HG02884 (cell line): ENCODE results near the gene CCR6.

ENCODE experiments used
- ATAC-seq: cut with Tn5 transposase; IDR thresholded peaks from one replicate; pipeline ENCODE4 v1.9.1; 2021; ENCODE audit warnings: mild to moderate bottlenecking, moderate library complexity; ENCODE audit not compliant: unreplicated experiment

Gene CCR6

DNA sequence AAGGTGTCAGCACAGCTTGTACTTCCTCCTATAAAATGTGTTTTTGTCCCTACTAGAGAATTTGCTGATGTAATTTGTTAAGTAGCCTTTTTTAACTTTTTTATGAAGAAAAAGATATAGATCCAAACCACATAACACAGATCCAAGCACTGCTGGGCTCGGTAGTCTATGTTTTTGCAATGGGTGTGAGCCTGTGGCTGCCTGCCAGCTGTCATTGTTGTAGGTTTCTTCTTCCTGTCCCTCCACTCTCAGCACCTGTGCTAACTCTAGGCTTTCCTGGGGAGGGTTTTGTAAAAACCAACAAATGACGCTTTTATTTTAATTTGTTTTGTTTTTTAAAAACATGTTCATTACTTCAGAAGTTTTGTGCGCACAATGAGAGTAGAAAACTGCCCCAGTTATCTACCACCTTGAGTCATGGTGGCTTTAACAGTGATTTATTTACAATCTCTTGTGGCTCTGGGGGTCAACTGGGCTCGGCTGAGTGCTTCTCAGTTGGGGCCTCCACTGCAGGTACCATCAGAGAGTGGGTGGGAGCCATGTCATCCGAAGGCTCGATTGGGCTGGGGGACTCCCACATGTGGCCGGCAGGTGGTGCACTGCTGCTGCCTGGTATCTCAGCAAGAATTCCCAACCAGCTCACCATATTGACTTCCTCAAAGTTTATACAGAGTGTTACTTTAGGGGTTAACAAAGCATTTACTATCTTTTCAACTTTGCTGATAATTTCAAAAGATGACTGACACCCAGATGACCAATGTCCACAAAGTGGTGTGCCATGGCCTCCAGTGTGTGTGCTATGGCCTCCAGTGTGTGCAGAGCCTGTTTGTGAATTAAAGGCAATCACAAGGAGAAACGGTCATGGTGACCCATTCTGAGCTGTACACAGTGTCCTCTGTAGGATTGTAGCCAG lies 3.0 kb upstream of the CCR6 start:
- ATAC-seq = no peak

DNA sequence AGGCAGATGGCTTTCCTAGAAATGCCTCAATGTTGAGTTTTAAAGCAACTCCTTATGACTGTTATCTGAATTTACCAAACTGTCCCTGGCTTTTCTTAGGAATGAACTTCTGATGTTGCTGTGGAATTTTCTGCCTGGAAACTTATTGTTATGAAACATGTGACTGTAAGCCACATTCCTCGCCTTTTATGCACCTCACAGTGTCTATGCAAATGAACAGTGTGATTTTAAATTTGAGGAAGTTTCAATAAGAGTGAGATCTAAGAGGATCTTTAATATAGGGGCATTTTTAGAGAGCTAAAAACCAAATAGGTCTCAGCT lies 2.4 kb upstream of the CCR6 start:
- ATAC-seq = no peak

GRCh38 chr6:167121335-167121841 lies 1.5 kb upstream of the CCR6 start:
- ATAC-seq = no peak

DNA sequence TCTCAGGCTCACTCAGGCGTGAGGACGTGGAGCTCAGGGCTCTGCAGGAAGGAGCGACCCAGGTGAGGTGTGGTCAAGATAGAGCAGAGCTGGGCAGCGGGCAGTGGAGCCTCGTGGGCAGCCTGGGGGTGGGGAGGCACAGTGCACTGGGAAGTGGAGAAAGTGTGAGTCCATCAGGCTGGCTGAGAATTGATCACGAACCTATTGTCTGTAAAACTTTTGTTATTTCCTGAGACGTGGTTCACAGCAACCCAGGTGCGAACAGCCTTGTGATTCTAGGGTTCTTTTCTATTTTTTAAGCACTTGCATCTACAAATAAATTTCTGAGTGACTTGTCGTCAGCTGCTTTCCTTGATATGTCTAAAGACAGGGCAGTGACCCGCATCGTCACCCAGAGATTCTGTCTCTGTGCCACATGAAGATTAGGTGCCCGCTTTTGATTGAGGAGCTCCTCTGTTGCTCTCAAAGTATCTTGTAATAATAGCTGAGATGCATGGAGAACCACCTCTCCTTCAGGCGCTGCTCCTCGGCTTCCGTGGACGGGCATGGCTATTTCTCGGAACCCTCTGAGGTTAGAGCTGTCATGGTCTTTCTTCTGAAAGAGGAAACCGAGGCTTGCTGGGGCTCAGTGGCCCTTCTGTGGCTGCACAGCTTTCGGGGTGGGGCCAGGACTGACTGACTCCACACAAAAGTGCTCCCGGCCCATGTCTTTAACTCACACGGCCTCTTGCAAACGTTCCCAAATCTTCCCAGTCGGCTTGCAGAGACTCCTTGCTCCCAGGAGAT lies 662 bp upstream of the CCR6 start:
- no peak for ATAC-seq

DNA sequence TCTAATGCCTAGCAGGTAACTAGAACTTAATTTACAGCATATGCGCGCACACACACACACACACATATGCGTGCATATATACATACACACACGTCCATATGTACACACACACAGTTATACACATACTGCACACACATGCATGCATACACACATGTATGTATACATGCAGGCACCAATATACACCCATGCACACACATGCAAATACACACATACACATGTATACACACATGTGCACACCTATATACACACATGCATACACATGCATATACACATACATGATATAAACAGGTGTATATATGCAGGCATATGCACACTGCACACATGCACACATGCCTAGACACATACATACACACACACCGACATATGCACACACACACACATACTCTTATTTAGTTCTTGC lies 1.9 kb downstream of the CCR6 start:
- no peak for ATAC-seq

DNA sequence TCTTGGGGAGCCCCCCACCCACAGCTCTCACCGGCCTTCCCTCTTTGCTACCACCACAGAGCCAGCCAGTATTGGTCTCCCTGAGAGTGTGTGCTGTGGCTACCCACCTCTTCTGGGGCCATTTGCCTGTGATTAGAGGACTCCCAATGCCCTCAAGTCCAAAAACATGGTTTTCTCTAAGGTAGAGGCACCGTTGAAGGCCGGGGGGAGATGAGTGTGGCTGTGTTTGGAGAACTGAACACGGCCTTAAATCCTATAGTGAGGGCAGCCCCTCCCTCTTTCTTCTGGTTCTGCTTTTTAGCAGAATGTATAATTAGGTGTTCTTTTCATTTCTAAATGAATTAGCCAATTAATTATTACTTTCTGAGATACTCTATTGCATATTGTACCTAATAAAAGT lies 2.5 kb downstream of the CCR6 start:
- ATAC-seq = no peak

DNA sequence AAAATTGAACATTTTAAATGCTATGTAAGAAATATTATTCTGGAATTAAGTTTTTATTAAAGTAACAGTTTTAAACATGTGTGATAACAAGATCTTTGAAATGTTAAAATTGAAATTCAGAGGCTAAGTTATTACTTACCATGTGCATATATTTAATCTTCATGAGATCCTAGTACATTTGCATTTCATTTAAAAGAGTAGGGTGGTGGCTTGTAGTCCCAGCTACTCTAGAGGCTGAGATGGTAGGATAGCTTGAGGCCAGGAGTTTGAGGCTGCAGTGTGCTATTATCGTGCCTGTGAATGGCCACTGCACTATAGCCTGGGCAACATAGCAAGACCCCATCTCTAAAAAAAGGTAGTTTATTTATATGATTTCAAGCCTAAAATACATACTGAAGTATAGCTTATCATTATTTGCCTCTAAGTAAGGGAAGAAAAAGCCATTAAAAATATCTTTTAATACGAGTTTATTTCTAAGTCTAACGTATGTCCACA lies 3.0 kb downstream of the CCR6 start:
- no peak for ATAC-seq

DNA sequence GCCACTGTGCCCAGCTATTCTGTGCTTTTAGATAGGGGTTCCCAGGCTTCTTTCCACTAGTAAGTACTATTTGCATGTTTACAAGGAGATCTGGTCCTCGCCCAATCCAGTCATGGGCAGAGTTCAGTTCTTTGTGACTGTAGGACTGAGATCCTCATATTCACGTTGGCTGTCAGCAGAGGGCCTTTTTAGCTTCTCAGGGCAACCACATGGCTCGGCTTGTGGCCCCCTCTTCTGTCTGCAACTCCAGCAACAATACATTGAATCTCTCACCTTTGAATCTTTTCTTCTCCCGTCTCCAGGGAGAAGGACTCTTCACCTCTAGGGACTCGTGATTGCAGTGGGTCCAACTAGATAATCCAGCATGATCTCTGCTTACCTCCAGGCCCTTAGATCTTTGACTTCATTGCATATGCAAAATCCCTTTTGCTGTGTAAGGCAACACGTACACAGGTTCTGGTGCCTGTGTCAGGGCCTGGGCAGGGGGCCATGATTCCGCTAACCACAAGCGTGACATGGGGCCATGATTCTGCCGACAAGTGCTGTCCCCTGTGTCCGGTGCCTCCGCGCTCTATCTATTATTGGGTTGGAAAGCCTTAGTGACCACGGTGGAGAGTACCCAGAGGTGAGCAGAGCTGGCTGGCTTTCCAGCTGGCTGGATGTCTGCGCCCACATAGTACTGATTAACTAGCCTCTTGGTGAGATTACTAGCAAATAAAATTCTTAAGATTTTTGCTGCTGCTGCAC lies 5.1 kb downstream of the CCR6 start:
- no peak for ATAC-seq

DNA sequence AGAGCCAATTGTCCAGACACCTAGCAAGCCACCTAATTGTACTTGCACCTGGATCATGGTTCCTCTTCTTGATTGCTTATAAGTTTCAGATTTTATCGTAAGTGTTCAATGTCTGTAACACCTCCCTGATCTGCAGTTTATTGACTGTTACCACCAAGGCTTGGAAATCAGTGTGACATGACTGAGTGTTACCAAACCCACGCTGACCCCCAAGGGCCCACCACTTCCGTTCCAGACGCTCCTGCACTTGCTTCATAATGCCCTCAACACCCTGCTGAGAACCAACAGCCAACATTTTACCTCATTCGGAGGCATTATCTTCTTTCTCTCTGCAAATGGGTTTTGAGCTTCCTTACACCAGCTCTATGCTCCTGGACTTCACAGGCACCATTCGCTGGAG lies 6.3 kb downstream of the CCR6 start:
- no peak for ATAC-seq

DNA sequence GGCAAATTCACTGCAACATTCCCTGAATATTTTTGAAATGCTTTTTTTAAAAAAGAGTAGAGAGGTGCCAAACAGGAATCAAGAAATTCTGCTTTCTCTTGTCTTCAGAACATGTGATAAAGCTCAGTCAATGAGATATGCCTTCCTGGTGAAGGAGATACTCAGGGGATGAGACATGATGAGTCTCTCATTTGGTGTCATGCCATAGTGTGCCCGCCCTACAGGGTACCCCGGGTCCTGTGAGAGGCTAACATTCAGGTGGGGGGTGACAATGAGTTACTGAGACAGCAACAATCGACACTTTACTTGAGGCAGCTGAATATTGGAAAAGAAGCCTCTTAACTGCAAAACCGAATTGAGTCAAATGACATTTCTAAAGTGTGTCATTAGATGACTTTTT lies 6.7 kb downstream of the CCR6 start:
- ATAC-seq = no peak

GRCh38 chr6:167130008-167130677 lies 7.2 kb downstream of the CCR6 start:
- ATAC-seq = no peak

DNA sequence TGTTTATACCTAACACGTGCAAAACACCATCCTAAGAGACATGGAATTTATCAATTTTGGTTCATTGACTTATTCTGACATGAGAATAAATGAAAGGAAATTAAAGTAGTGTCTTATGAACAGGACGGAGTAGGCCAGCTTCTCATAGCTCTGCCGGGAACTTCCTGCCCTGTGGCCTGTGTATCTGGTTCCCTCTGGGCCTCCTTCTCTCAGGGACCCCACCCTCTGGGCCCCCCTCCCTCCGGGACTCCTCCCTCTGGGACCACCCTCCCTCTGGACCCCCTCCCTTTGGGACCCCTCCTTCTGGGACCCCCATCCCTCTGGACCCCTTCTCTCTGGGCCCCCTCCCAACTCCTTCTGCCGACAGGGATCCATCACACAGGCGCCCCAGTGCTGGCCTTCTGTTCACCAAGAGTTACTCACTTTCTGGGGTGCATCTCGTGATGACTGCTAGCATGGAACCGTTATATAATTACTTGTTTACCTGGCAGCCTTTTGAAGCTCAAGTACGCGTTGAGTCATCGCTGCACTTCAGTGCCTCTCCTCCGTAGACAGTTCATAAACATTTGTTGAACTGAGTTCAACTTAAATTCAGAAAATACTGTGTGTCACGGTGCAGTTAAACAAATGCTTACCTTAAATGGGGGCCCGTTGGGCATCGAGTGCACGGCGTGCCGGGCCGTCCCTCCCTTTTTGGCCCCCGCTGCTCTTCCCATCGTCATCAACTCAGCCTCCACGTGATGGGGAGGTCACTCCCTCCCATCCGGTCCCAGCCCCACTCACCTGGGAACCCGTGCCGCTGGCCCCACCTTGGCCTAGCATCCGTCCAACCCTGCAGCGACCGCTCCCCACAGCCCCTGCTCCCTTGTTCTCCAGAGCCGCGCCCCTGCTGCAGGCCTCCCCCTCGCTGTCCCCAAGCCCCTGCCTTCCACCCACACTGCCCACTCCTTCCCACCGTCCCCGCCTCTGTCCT lies 8.1 kb downstream of the CCR6 start:
- no peak for ATAC-seq

GRCh38 chr6:167134448-167135328 lies 11.8 kb downstream of the CCR6 start:
- no peak for ATAC-seq

DNA sequence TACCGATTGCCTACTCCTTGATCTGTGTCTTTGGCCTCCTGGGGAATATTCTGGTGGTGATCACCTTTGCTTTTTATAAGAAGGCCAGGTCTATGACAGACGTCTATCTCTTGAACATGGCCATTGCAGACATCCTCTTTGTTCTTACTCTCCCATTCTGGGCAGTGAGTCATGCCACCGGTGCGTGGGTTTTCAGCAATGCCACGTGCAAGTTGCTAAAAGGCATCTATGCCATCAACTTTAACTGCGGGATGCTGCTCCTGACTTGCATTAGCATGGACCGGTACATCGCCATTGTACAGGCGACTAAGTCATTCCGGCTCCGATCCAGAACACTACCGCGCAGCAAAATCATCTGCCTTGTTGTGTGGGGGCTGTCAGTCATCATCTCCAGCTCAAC lies 13.5 kb downstream of the CCR6 start:
- ATAC-seq = no peak

- no peak for ATAC-seq
Measured at GRCh38 chr6:167137081-167137480, 14.2 kb downstream of the CCR6 start.

GRCh38 chr6:167137881-167138280 lies 15.0 kb downstream of the CCR6 start:
- ATAC-seq = no peak

- ATAC-seq = no peak
Measured at GRCh38 chr6:167139761-167140160, 16.9 kb downstream of the CCR6 start.
